Gastrocnemius medialis (tissue), 4 donors: Measurements from ENCODE around the gene ZBP1.

Experiments used
- CTCF ChIP-seq, 5 experiments: fragments of 450-650 bp in 3 of 5; fragments of 200-600 bp in 2 of 5; sonication (generic) in 2 of 5; IDR thresholded peaks in 4 of 5; conservative IDR thresholded peaks in 1 of 5; 1 replicate in 4 of 5; 2 replicates in 1 of 5; pipeline ENCODE4 v1.5.1; 2016 to 2019; ENCODE audit warnings: antibody characterized with exemption in 5 of 5, mild to moderate bottlenecking in 3 of 5, moderate library complexity in 3 of 5
- POLR2A ChIP-seq, 2 donors: fragments of 450-650 bp; IDR thresholded peaks; one replicate each; pipeline ENCODE4 v1.6.1; 2017; ENCODE audit warnings: antibody characterized with exemption in 2 of 2, mild to moderate bottlenecking in 2 of 2, moderate library complexity in 2 of 2

- TF ChIP-seq CTCF (IDR thresholded peaks at IDR 0.05 in 4 of 5, conservative IDR thresholded peaks at IDR 0.05 in 1 of 5): no peak
- no peak for TF ChIP-seq POLR2A (IDR thresholded peaks at IDR 0.05)
Measured at GRCh38 chr20:57660922-57661745, 40.9 kb upstream of the ZBP1 start.
